ENCODE measurements around the gene KAT6B. TPM values are rescaled to one million over a fixed set of nuclear protein-coding genes. Genes with fewer than 3 reads are reported as not detected.

Gene KAT6B
- total and polyA plus RNA-seq, 2 of the 8 experiments (the other 6 are each of a cell fraction or from before 2014, with no cell fraction given) = 7.3 to 30.8 TPM

- Histone ChIP-seq H3K79me1 (ENCODE audit: low read depth, low read length) (peaks cover 4% of the 10 kb centered on the region; the same call in 1 of the 2 replicates), H3K23ac (ENCODE audit: insufficient read length) (no peak overlapping the region), H3K4me1 (replicated peaks in 1 of 4; ENCODE audit: control insufficient read depth in 3 of 4, insufficient read depth in 4 of 4, low read length in 3 of 4) (peaks cover 0 to 4% (median 2%) of the 10 kb centered on the region in 4 experiments; a peak in 3 of 7 replicates), H3K79me2 (ENCODE audit: control insufficient read depth in 1 of 2, insufficient read depth in 2 of 2, low read length in 2 of 2) (peaks cover 0 to 50% of the 10 kb centered on the region in 2 experiments; a peak in 2 of 4 replicates), H4K20me1 (replicated peaks in 1 of 2; ENCODE audit: control insufficient read depth in 1 of 2, insufficient read depth in 2 of 2, low read length in 2 of 2) (no peaks in the 10 kb centered on the region), H2AFZ (ENCODE audit: low read length) (no peak overlapping the region), H3K27me3 (replicated peaks in 1 of 4; ENCODE audit: control insufficient read depth in 3 of 4, extremely low read depth in 1 of 4, insufficient read depth in 3 of 4, low read length in 3 of 4) (no peaks in the 10 kb centered on the region), H2AK5ac (ENCODE audit: low read depth, low read length) (no peak overlapping the region), H3K18ac (ENCODE audit: extremely low read depth, low read length) (no peak overlapping the region), H2BK20ac (ENCODE audit: low read length) (no peak overlapping the region), H4K5ac (ENCODE audit: insufficient read length, low read depth, low read length) (no peak overlapping the region), H3K36me3 (ENCODE audit: control insufficient read depth in 2 of 4, insufficient read depth in 4 of 4, low read length in 3 of 4) (no peaks in the 10 kb centered on the region), H4K8ac (ENCODE audit: extremely low read depth, insufficient read depth, low read length) (no peak overlapping the region), H3K23me2 (ENCODE audit: low read depth, low read length) (no peaks in the 10 kb centered on the region), H3K4me2 (ENCODE audit: insufficient read depth in 1 of 2, low read depth in 2 of 2, low read length in 2 of 2) (no peak overlapping the region), H3K9ac (replicated peaks in 1 of 4; ENCODE audit: extremely low read depth in 1 of 4, low read depth in 3 of 4, low read length in 3 of 4) (no peak overlapping the region), H2BK15ac (ENCODE audit: low read length) (no peak overlapping the region), H3K14ac (ENCODE audit: insufficient read length) (no peak overlapping the region), H2BK5ac (ENCODE audit: low read depth, low read length) (no peak overlapping the region), H3K4ac (replicated peaks; ENCODE audit: insufficient read length, low read depth, low read length) (no peak overlapping the region), H3K56ac (replicated peaks; ENCODE audit: insufficient read length, low read depth, low read length) (no peak overlapping the region), H3K27ac (ENCODE audit: low read depth, low read length) (no peak overlapping the region), H3K4me3 (ENCODE audit: extremely low read depth in 1 of 4, insufficient read depth in 2 of 4, low read depth in 3 of 4, low read length in 4 of 4) (no peak overlapping the region), H2BK120ac (replicated peaks; ENCODE audit: low read depth, low read length) (no peak overlapping the region), H4K91ac (replicated peaks; ENCODE audit: insufficient read length, low read length) (no peak overlapping the region), H2BK12ac (ENCODE audit: low read depth, low read length) (no peak overlapping the region), H3K9me3 (ENCODE audit: insufficient read depth in 2 of 2, low read depth in 1 of 2, low read length in 1 of 2) (no peaks in the 10 kb centered on the region)
- FAIRE-seq (no peak), DNase-seq (ENCODE audit: low read depth in 1 of 2, low spot score in 2 of 2) (no peak)
- ChIA-PET CTCF (ENCODE audit: partially characterized antibody) (interaction anchor here (0.8 kb wide), 1 partner anchor 176 kb away, joined by 4 read pairs; no protein-coding TSS in a partner anchor), POLR2A (ENCODE audit: partially characterized antibody) (no interaction called here)
- WGBS, 2 experiments (ENCODE audit: extremely low coverage in 1 of 2, insufficient coverage in 1 of 2, insufficient read length in 1 of 2, insufficient replicate concordance in 2 of 2, low coverage in 1 of 2, low lambda C conversion rate in 2 of 2, missing lambda C conversion rate in 1 of 2) = 100% methylated on average over 1 of the region's 1 CpG; no CpG with 5 or more reads in 1 of the 2 experiments
These were observed 31.2 kb downstream of the KAT6B start for GRCh38 chr10:74857586-74857985.

All from H1 (cell line).